ENCODE measurements around the gene DACH1.
A peak's percentile ranks its signal among the peaks of the same experiment; 100 is the strongest.

DACH1 gene

GRCh38 chr13:71866335-71867130 lies 471 bp downstream of the DACH1 start:
- DNase-seq (ENCODE audit: low read depth), result no peak
- TF ChIP-seq CTCF (conservative IDR thresholded peaks at IDR 0.05; ENCODE audit: low read depth, low read length), result no peak
- peak overlapping the region; percentile 58 for H3K4me3 ChIP-seq (ENCODE audit: low read depth, low read length)

- no peak for TF ChIP-seq CTCF (conservative IDR thresholded peaks at IDR 0.05; ENCODE audit: low read depth, low read length)
- H3K4me3 ChIP-seq (ENCODE audit: low read depth, low read length), result peak overlapping the region; percentile 58
- no peak for DNase-seq (ENCODE audit: low read depth)
These were observed 1.1 kb downstream of the DACH1 start for GRCh38 chr13:71865874-71866334.

- TF ChIP-seq CTCF (conservative IDR thresholded peaks at IDR 0.05; ENCODE audit: low read depth, low read length), result no peak
- DNase-seq (ENCODE audit: low read depth), result no peak
- peak overlapping the region; percentile 58 for H3K4me3 ChIP-seq (ENCODE audit: low read depth, low read length)
These were observed 1.8 kb downstream of the DACH1 start for GRCh38 chr13:71864986-71865873.

GRCh38 chr13:71864094-71864985 lies 2.7 kb downstream of the DACH1 start:
- DNase-seq (ENCODE audit: low read depth), result no peak
- H3K4me3 ChIP-seq (ENCODE audit: low read depth, low read length), result peak overlapping the region; percentile 58
- no peak for TF ChIP-seq CTCF (conservative IDR thresholded peaks at IDR 0.05; ENCODE audit: low read depth, low read length)

- DNase-seq (ENCODE audit: low read depth), result no peak
- H3K4me3 ChIP-seq (ENCODE audit: low read depth, low read length), result no peak overlapping the region
- TF ChIP-seq CTCF (conservative IDR thresholded peaks at IDR 0.05; ENCODE audit: low read depth, low read length), result no peak
These were observed 3.6 kb downstream of the DACH1 start for GRCh38 chr13:71863254-71863865.

GRCh38 chr13:71862459-71862943 lies 4.5 kb downstream of the DACH1 start:
- DNase-seq (ENCODE audit: low read depth), result no peak
- TF ChIP-seq CTCF (conservative IDR thresholded peaks at IDR 0.05; ENCODE audit: low read depth, low read length), result no peak
- H3K4me3 ChIP-seq (ENCODE audit: low read depth, low read length), result no peak overlapping the region
